SK-N-SH treated with all-trans-retinoic acid at 6 μM for 48 hours (cell line): Measurements from ENCODE around the gene ATP6V0D1.

Experiments
- ATAC-seq: fragments of 200-7000 bp; cut with Tn5 transposase; 3 replicates; pipeline ENCODE4 v1.9.1; 2020; ENCODE audit warnings: mild to moderate bottlenecking, moderate library complexity
- ARNTL ChIP-seq: fragments of 450-650 bp; formaldehyde crosslinking; IDR thresholded peaks from 2 replicates; pipeline ENCODE4 v1.5.0; 2020; ENCODE audit warnings: low read depth, mild to moderate bottlenecking, moderate library complexity, borderline replicate concordance
- BACH2 ChIP-seq: fragments of 250-450 bp; sonication (Bioruptor Pico); IDR thresholded peaks from 2 replicates; pipeline ENCODE4 v1.9.0; 2021; ENCODE audit warnings: mild to moderate bottlenecking, borderline replicate concordance
- CREB5 ChIP-seq: fragments of 250-450 bp; sonication (Bioruptor Pico); IDR thresholded peaks from 2 replicates; pipeline ENCODE4 v1.5.1; 2020; ENCODE audit warnings: low read depth, mild to moderate bottlenecking, moderate library complexity
- CSDC2 ChIP-seq: fragments of 250-450 bp; sonication (Bioruptor Pico); IDR thresholded peaks from 2 replicates; pipeline ENCODE4 v1.5.0; 2020; ENCODE audit warnings: mild to moderate bottlenecking, moderate library complexity
- CSRNP3 ChIP-seq: fragments of 250-450 bp; sonication (Bioruptor Pico); IDR thresholded peaks from 2 replicates; pipeline ENCODE4 v1.5.1; 2021; ENCODE audit warnings: mild to moderate bottlenecking, moderate library complexity
- GLIS3 ChIP-seq: fragments of 250-450 bp; sonication (Bioruptor Pico); IDR thresholded peaks from 2 replicates; pipeline ENCODE4 v1.5.0; 2020; ENCODE audit warnings: mild to moderate bottlenecking, moderate library complexity
- ISL1 ChIP-seq: fragments of 250-450 bp; sonication (Bioruptor Pico); IDR thresholded peaks from 2 replicates; pipeline ENCODE4 v2.1.2; 2022; ENCODE audit warnings: mild to moderate bottlenecking, moderate library complexity
- OSR1 ChIP-seq: fragments of 250-450 bp; sonication (Bioruptor Pico); IDR thresholded peaks from 2 replicates; pipeline ENCODE4 v1.8.0; 2022; ENCODE audit warnings: moderate library complexity, mild to moderate bottlenecking, inconsistent platforms
- PATZ1 ChIP-seq: fragments of 250-450 bp; sonication (Bioruptor Pico); IDR thresholded peaks from 2 replicates; pipeline ENCODE4 v1.8.0; 2020; ENCODE audit warnings: mild to moderate bottlenecking, moderate library complexity, borderline replicate concordance
- POU6F1 ChIP-seq: fragments of 250-450 bp; sonication (Bioruptor Pico); IDR thresholded peaks from 2 replicates; pipeline ENCODE4 v1.8.0; 2021; ENCODE audit warnings: low read depth, mild to moderate bottlenecking, moderate library complexity, borderline replicate concordance
- PPARA ChIP-seq: fragments of 250-450 bp; sonication (Bioruptor Pico); IDR thresholded peaks from 2 replicates; pipeline ENCODE4 v1.5.0; 2020; ENCODE audit warnings: mild to moderate bottlenecking, borderline replicate concordance
- RARB ChIP-seq: fragments of 250-450 bp; sonication (Bioruptor Pico); IDR thresholded peaks from 2 replicates; pipeline ENCODE4 v1.8.0; 2021; ENCODE audit warnings: mild to moderate bottlenecking, moderate library complexity
- SNAI2 ChIP-seq: fragments of 250-450 bp; sonication (Bioruptor Pico); IDR thresholded peaks from 2 replicates; pipeline ENCODE4 v1.5.0; 2020; ENCODE audit warnings: mild to moderate bottlenecking, moderate library complexity
- TCF4 ChIP-seq: fragments of 250-450 bp; sonication (Bioruptor Pico); IDR thresholded peaks from 2 replicates; pipeline ENCODE4 v1.8.0; 2021; ENCODE audit warnings: mild to moderate bottlenecking, moderate library complexity, borderline replicate concordance
- TOX ChIP-seq: fragments of 250-450 bp; sonication (Bioruptor Pico); IDR thresholded peaks from 2 replicates; pipeline ENCODE4 v1.8.0; 2021; ENCODE audit warnings: mild to moderate bottlenecking, moderate library complexity, borderline replicate concordance
- TSHZ2 ChIP-seq: fragments of 250-450 bp; sonication (Bioruptor Pico); IDR thresholded peaks from 2 replicates; pipeline ENCODE4 v1.5.0; 2020; ENCODE audit warnings: mild to moderate bottlenecking, moderate library complexity
- ZC3H10 ChIP-seq: fragments of 250-450 bp; sonication (Bioruptor Pico); IDR thresholded peaks from 2 replicates; pipeline ENCODE4 v1.5.1; 2021; ENCODE audit warnings: mild to moderate bottlenecking, moderate library complexity
- ZFP3 ChIP-seq: fragments of 250-450 bp; sonication (Bioruptor Pico); IDR thresholded peaks from 2 replicates; pipeline ENCODE4 v1.5.0; 2020; ENCODE audit warnings: mild to moderate bottlenecking, moderate library complexity
- ZFP30 ChIP-seq: fragments of 450-650 bp; formaldehyde crosslinking; IDR thresholded peaks from 2 replicates; pipeline ENCODE4 v1.5.0; 2022; ENCODE audit warnings: mild to moderate bottlenecking, moderate library complexity
- ZNF565 ChIP-seq: fragments of 450-650 bp; formaldehyde crosslinking; conservative IDR thresholded peaks from 2 replicates; pipeline ENCODE4 v1.5.0; 2020; ENCODE audit warnings: low read depth, mild to moderate bottlenecking, moderate library complexity
- ZNF70 ChIP-seq: fragments of 450-650 bp; formaldehyde crosslinking; IDR thresholded peaks from 2 replicates; pipeline ENCODE4 v1.5.0; 2020; ENCODE audit warnings: mild to moderate bottlenecking, moderate library complexity
- ZNF8 ChIP-seq: fragments of 450-650 bp; formaldehyde crosslinking; IDR thresholded peaks from 2 replicates; pipeline ENCODE4 v1.5.0; 2020; ENCODE audit warnings: mild to moderate bottlenecking, moderate library complexity

Gene ATP6V0D1

GRCh38 chr16:67390816-67391423 lies 90.0 kb downstream of the ATP6V0D1 start:
- ATAC-seq = no peak
- TF ChIP-seq CREB5 (CRISPR knock-in tag) (no peak), OSR1 (no peak), GLIS3 (CRISPR knock-in tag) (no peak), RARB (CRISPR knock-in tag) (no peak), ZFP3 (CRISPR knock-in tag) (no peak), ZNF565 (no peak), ZNF70 (no peak), TOX (CRISPR knock-in tag) (no peak), ARNTL (CRISPR knock-in tag) (no peak), ISL1 (CRISPR knock-in tag) (no peak), SNAI2 (CRISPR knock-in tag) (no peak), PATZ1 (CRISPR knock-in tag) (no peak), TCF4 (CRISPR knock-in tag) (no peak), CSRNP3 (CRISPR knock-in tag) (no peak), ZNF8 (no peak), ZFP30 (CRISPR knock-in tag) (no peak), POU6F1 (CRISPR knock-in tag) (no peak)

GRCh38 chr16:67389911-67390815 lies 90.8 kb downstream of the ATP6V0D1 start:
- no peak for ATAC-seq
- TF ChIP-seq CREB5 (CRISPR knock-in tag) (no peak), PPARA (CRISPR knock-in tag) (no peak), TOX (CRISPR knock-in tag) (no peak), ZFP3 (CRISPR knock-in tag) (no peak), GLIS3 (CRISPR knock-in tag) (no peak), CSRNP3 (CRISPR knock-in tag) (no peak), SNAI2 (CRISPR knock-in tag) (no peak), TSHZ2 (no peak), BACH2 (CRISPR knock-in tag) (no peak), ISL1 (CRISPR knock-in tag) (no peak), ZNF70 (no peak), ZFP30 (CRISPR knock-in tag) (no peak), RARB (CRISPR knock-in tag) (no peak), CSDC2 (no peak), ZC3H10 (CRISPR knock-in tag) (no peak), PATZ1 (CRISPR knock-in tag) (no peak), TCF4 (CRISPR knock-in tag) (no peak)
